ENCODE results near the gene CDH11.

GRCh38 chr16:65095906-65096305 lies 26.0 kb downstream of the CDH11 start:
- TF ChIP-seq EZH2 (IDR thresholded peaks at IDR 0.05; ENCODE audit: borderline replicate concordance, low read depth, low read length, poor library complexity, severe bottlenecking) (no peak), CTCF (conservative IDR thresholded peaks at IDR 0.05; ENCODE audit: low read depth, low read length) (no peak)
